DOHH2 (cell line): ENCODE measurements around the gene LY6G5B.

Experiments used
- H3F3A ChIP-seq: fragments of 200-600 bp; sonication (generic), shearing (Covaris generic); 2 replicates; pipeline ENCODE4 v1.6.0; 2016; ENCODE audit warnings: antibody characterized with exemption, mild to moderate bottlenecking; ENCODE audit not compliant: control insufficient read depth, insufficient read depth
- H3K27ac ChIP-seq: fragments of 200-600 bp; sonication (generic); 2 replicates; pipeline ENCODE4 v1.5.1; 2014; ENCODE audit warnings: low read depth, mild to moderate bottlenecking, low read length, moderate library complexity
- H3K27me3 ChIP-seq: fragments of 200-600 bp; sonication (generic); 2 replicates; pipeline ENCODE4 v1.6.1; 2014; ENCODE audit warnings: mild to moderate bottlenecking, low read length, mixed read lengths; ENCODE audit not compliant: control insufficient read depth
- H3K36me3 ChIP-seq: fragments of 200-600 bp; sonication (generic); 2 replicates; pipeline ENCODE4 v1.6.1; 2014; ENCODE audit warnings: mild to moderate bottlenecking, low read length, moderate library complexity, mixed read lengths; ENCODE audit not compliant: control insufficient read depth
- H3K4me1 ChIP-seq: fragments of 200-600 bp; sonication (generic); 2 replicates; pipeline ENCODE4 v1.6.1; 2014; ENCODE audit warnings: mild to moderate bottlenecking, low read length, mixed read lengths; ENCODE audit not compliant: control insufficient read depth
- H3K4me2 ChIP-seq: fragments of 200-600 bp; sonication (generic); 2 replicates; pipeline ENCODE4 v1.6.0; 2014; ENCODE audit warnings: mild to moderate bottlenecking, low read length, moderate library complexity
- H3K4me3 ChIP-seq: fragments of 200-600 bp; sonication (generic); 2 replicates; pipeline ENCODE4 v1.5.1; 2014; ENCODE audit warnings: mild to moderate bottlenecking, low read length, mixed read lengths
- H3K79me2 ChIP-seq: fragments of 200-600 bp; sonication (generic); 2 replicates; pipeline ENCODE4 v1.6.1; 2014; ENCODE audit warnings: mild to moderate bottlenecking, low read length, mixed read lengths; ENCODE audit not compliant: control insufficient read depth
- H3K9me2 ChIP-seq: fragments of 200-600 bp; sonication (generic); replicated peaks from 2 replicates; pipeline ENCODE4 v1.6.1; 2014; ENCODE audit warnings: mild to moderate bottlenecking, low read length, mixed read lengths; ENCODE audit not compliant: control insufficient read depth
- H3K9me3 ChIP-seq: fragments of 200-600 bp; sonication (generic); 2 replicates; pipeline ENCODE4 v1.6.1; 2014; ENCODE audit warnings: antibody characterized with exemption, low read length, mixed read lengths; ENCODE audit not compliant: control insufficient read depth, insufficient read depth
- H4K20me1 ChIP-seq: fragments of 200-600 bp; sonication (generic); 2 replicates; pipeline ENCODE4 v1.6.0; 2014; ENCODE audit warnings: low read depth, mild to moderate bottlenecking, antibody characterized with exemption, low read length, moderate library complexity; ENCODE audit not compliant: control insufficient read depth, insufficient read depth
- EZH2phosphoT487 ChIP-seq: fragments of 200-600 bp; sonication (generic); IDR thresholded peaks from 2 replicates; pipeline ENCODE4 v1.6.1; 2017; ENCODE audit warnings: borderline replicate concordance, mild to moderate bottlenecking, antibody characterized with exemption, low read length, moderate library complexity, mixed read lengths
- TF ChIP-seq, protein P1 (sequence below): fragments of 200-600 bp; sonication (generic); IDR thresholded peaks from one replicate; pipeline ENCODE4 v1.5.1; 2014; ENCODE audit warnings: antibody characterized with exemption, mild to moderate bottlenecking, low read depth, low read length; ENCODE audit not compliant: poor library complexity, severe bottlenecking

LY6G5B gene

DNA sequence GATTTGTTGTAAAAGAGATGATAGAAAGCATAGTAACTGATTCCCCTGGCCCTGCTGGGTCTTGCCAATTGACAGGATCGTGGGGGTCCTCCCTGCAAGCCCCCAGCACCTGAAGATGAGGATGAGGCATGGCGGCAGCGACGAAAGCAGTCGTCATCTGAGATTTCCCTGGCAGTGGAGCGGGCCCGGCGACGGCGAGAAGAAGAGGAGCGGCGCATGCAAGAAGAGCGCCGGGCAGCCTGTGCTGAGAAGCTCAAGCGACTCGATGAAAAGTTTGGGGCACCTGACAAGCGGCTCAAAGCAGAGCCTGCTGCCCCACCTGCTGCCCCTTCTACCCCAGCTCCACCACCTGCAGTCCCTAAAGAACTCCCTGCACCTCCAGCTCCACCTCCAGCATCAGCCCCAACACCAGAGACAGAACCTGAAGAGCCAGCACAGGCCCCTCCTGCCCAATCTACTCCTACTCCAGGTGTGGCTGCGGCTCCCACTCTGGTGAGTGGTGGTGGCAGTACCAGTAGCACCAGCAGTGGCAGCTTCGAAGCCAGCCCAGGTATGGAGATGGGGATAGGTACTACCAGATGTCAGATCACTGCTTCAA, 42.0 kb upstream of the LY6G5B start:
- Histone ChIP-seq H3K27ac (no peak overlapping the region), H3F3A (0 out of 2 replicates have a peak, but pooled peaks cover 2% of the 10 kb centered on the region), H3K4me1 (peaks cover 1% of the 10 kb centered on the region), H3K27me3 (no peaks in the 10 kb centered on the region), H3K79me2 (peaks cover 68% of the 10 kb centered on the region), H3K4me3 (no peak overlapping the region), H3K4me2 (no peak overlapping the region), H3K36me3 (peaks cover 100% of the 10 kb centered on the region), H4K20me1 (peaks cover 5% of the 10 kb centered on the region; the same call in 1 of the 2 replicates), H3K9me2 (no peaks in the 10 kb centered on the region), H3K9me3 (no peaks in the 10 kb centered on the region)
- TF ChIP-seq, protein P1, sequence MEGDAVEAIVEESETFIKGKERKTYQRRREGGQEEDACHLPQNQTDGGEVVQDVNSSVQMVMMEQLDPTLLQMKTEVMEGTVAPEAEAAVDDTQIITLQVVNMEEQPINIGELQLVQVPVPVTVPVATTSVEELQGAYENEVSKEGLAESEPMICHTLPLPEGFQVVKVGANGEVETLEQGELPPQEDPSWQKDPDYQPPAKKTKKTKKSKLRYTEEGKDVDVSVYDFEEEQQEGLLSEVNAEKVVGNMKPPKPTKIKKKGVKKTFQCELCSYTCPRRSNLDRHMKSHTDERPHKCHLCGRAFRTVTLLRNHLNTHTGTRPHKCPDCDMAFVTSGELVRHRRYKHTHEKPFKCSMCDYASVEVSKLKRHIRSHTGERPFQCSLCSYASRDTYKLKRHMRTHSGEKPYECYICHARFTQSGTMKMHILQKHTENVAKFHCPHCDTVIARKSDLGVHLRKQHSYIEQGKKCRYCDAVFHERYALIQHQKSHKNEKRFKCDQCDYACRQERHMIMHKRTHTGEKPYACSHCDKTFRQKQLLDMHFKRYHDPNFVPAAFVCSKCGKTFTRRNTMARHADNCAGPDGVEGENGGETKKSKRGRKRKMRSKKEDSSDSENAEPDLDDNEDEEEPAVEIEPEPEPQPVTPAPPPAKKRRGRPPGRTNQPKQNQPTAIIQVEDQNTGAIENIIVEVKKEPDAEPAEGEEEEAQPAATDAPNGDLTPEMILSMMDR: no peak
- TF ChIP-seq EZH2phosphoT487: no peak

DNA sequence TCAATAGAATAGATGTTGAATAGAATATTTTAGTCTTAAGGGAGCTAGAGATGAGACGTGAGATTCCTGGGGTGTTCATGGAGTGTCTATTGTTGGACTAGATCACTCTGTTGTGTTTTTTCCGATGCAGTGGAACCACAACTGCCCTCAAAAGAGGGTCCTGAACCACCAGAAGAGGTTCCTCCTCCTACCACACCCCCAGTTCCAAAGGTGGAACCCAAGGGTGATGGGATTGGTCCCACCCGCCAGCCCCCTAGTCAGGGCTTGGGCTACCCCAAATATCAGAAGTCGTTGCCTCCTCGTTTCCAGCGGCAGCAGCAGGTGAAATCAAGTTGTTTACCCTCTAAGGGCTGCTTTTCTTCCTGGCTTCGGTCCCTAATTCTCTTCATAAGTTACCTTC, 40.8 kb upstream of the LY6G5B start:
- Histone ChIP-seq H4K20me1 (peaks cover 4% of the 10 kb centered on the region; the same call in 1 of the 2 replicates), H3K4me1 (no peaks in the 10 kb centered on the region), H3K4me3 (no peak overlapping the region), H3K4me2 (no peak overlapping the region), H3K36me3 (peaks cover 100% of the 10 kb centered on the region), H3K79me2 (peaks cover 61% of the 10 kb centered on the region), H3K27ac (no peak overlapping the region), H3K27me3 (no peaks in the 10 kb centered on the region), H3F3A (peaks cover 8% of the 10 kb centered on the region; the same call in 1 of the 2 replicates), H3K9me2 (no peaks in the 10 kb centered on the region), H3K9me3 (no peaks in the 10 kb centered on the region)
- no peak for TF ChIP-seq EZH2phosphoT487
- TF ChIP-seq, protein P1: no peak

DNA sequence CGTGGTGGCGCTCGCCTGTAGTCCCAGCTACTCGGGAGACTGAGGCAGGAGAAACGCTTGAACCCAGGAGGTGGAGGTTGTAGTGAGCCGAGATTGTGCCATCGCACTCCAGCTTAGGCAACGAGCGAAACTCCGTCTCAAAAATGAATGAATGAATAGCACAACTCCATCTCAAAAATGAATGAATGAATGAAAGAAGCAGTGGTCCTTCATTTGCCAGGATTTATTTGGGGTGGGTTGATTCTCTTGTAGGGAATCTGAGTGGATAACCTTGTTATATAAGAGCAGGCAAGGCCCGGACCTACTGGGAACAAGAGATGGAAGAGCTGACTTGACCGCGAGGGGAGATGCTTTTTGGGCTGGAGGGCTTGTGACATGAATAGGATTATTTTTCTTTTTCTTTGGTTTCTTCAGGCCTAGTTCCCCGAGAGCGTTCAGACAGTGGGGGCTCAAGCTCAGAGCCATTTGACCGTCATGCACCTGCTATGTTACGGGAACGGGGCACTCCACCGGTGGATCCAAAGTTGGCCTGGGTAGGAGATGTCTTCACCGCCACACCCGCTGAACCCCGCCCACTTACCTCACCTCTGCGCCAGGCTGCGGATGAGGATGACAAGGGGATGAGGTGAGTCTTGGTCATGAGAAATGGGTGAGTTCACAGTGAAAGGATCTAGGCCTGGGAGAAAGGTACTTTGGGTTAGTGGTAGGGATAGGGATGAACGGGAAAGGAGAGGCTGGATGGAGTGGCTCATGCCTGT, 39.4 kb upstream of the LY6G5B start:
- no peak for TF ChIP-seq EZH2phosphoT487
- TF ChIP-seq, protein P1: no peak
- Histone ChIP-seq H3K36me3 (peaks cover 100% of the 10 kb centered on the region), H3K9me3 (no peaks in the 10 kb centered on the region), H3K4me3 (no peak overlapping the region), H3K4me2 (no peak overlapping the region), H4K20me1 (peaks cover 4% of the 10 kb centered on the region; the same call in 1 of the 2 replicates), H3K9me2 (no peaks in the 10 kb centered on the region), H3K4me1 (no peaks in the 10 kb centered on the region), H3K27me3 (no peaks in the 10 kb centered on the region), H3K79me2 (peaks cover 50% of the 10 kb centered on the region), H3F3A (peaks cover 18% of the 10 kb centered on the region; the same call in 1 of the 2 replicates), H3K27ac (no peak overlapping the region)
